H1 (cell line): ENCODE results near the gene PLP2. TPM values are rescaled to one million over a fixed set of nuclear protein-coding genes. Genes with fewer than 3 reads are reported as not detected.

Experiments used
- CTCF ChIA-PET: fragments of 300-600 bp; sonication (Branson Sonifier 250); formaldehyde crosslinking; loops from one replicate; lab custom pipeline; 2021; ENCODE audit not compliant: partially characterized antibody; lab: Charles Lee
- POLR2A ChIA-PET: fragments of 300-600 bp; sonication (Branson Sonifier 250); formaldehyde crosslinking; loops from one replicate; lab custom pipeline; 2021; ENCODE audit warnings: inconsistent platforms; ENCODE audit not compliant: partially characterized antibody; lab: Charles Lee
- DNase-seq, 2 experiments: peaks; one replicate each; pipeline versions ENCODE4 v3.0.0 to v3.0.0-alpha.2; 2010 to 2022; ENCODE audit warnings: low spot score in 2 of 2, low read depth in 1 of 2, mixed read lengths in 1 of 2
- FAIRE-seq: peaks from 2 replicates; lab custom pipeline; 2011; peaks lifted over from hg19 to GRCh38; lab: Jason Lieb, UNC
- H2AFZ ChIP-seq: 2 replicates; pipeline ENCODE4 v1.8.1; 2012; ENCODE audit warnings: low read length, inconsistent platforms
- H2AK5ac ChIP-seq: 2 replicates; pipeline ENCODE4 v1.6.1; 2013; ENCODE audit warnings: low read depth, low read length
- H2BK120ac ChIP-seq: replicated peaks from 2 replicates; pipeline ENCODE3; 2013; ENCODE audit warnings: low read depth, low read length, inconsistent platforms
- H2BK12ac ChIP-seq: 2 replicates; pipeline ENCODE4 v1.6.1; 2013; ENCODE audit warnings: low read depth, low read length
- H2BK15ac ChIP-seq: 2 replicates; pipeline ENCODE4 v1.6.1; 2013; ENCODE audit warnings: low read length
- H2BK20ac ChIP-seq: 2 replicates; pipeline ENCODE4 v1.6.1; 2013; ENCODE audit warnings: low read length
- H2BK5ac ChIP-seq: 2 replicates; pipeline ENCODE4 v1.6.1; 2013; ENCODE audit warnings: low read depth, low read length
- H3K14ac ChIP-seq: 2 replicates; pipeline ENCODE4 v1.6.1; 2013; ENCODE audit warnings: inconsistent platforms; ENCODE audit not compliant: insufficient read length
- H3K18ac ChIP-seq: 2 replicates; pipeline ENCODE4 v1.6.1; 2013; ENCODE audit warnings: low read length; ENCODE audit errors: extremely low read depth
- H3K23ac ChIP-seq: 2 replicates; pipeline ENCODE4 v1.6.1; 2013; ENCODE audit warnings: inconsistent platforms; ENCODE audit not compliant: insufficient read length
- H3K23me2 ChIP-seq: 2 replicates; pipeline ENCODE4 v1.6.1; 2013; ENCODE audit warnings: low read depth, low read length
- H3K27ac ChIP-seq: 2 replicates; pipeline ENCODE4 v1.6.1; 2011; ENCODE audit warnings: low read depth, low read length, inconsistent platforms
- H3K27me3 ChIP-seq, 4 experiments: replicated peaks in 1 of 4; 1 replicate in 1 of 4; 2 replicates in 3 of 4; pipeline versions ENCODE4 v1.6.1 to v1.8.1; 2011 to 2013; ENCODE audit warnings: low read length in 3 of 4, mild to moderate bottlenecking in 3 of 4, inconsistent platforms in 2 of 4, mixed read lengths in 2 of 4, moderate library complexity in 1 of 4; ENCODE audit not compliant: control insufficient read depth in 3 of 4, insufficient read depth in 3 of 4; ENCODE audit errors: extremely low read depth in 1 of 4
- H3K36me3 ChIP-seq, 4 experiments: 2 replicates each; pipeline versions ENCODE4 v1.6.1 to v1.8.1; 2011 to 2013; ENCODE audit warnings: mild to moderate bottlenecking in 4 of 4, low read length in 3 of 4, moderate library complexity in 2 of 4, control low read depth in 1 of 4, inconsistent platforms in 1 of 4; ENCODE audit not compliant: insufficient read depth in 4 of 4, control insufficient read depth in 2 of 4
- H3K4ac ChIP-seq: replicated peaks from 2 replicates; pipeline ENCODE3; 2013; ENCODE audit warnings: low read length, low read depth, mixed read lengths, inconsistent platforms; ENCODE audit not compliant: insufficient read length
- H3K4me1 ChIP-seq, 4 experiments: replicated peaks in 1 of 4; 1 replicate in 1 of 4; 2 replicates in 3 of 4; pipeline versions ENCODE4 v1.6.1 to v1.8.1; 2011 to 2013; ENCODE audit warnings: low read length in 3 of 4, inconsistent platforms in 2 of 4, mixed read lengths in 1 of 4; ENCODE audit not compliant: insufficient read depth in 4 of 4, control insufficient read depth in 3 of 4
- H3K4me2 ChIP-seq, 2 experiments: 2 replicates each; pipeline versions ENCODE4 v1.6.1 to v1.8.1; 2011 to 2013; ENCODE audit warnings: low read depth in 2 of 2, low read length in 2 of 2, control low read depth in 1 of 2, inconsistent platforms in 1 of 2, mild to moderate bottlenecking in 1 of 2; ENCODE audit not compliant: insufficient read depth in 1 of 2
- H3K4me3 ChIP-seq, 4 experiments: fragments of 200-600, 300-600 bp in 1 of 4; sonication (generic), shearing (Covaris generic), sonication (Bioruptor Twin) in 1 of 4; 2 replicates each; pipeline versions ENCODE4 v1.5.1 to v1.8.1; 2011 to 2016; ENCODE audit warnings: low read length in 4 of 4, low read depth in 3 of 4, control low read depth in 2 of 4, inconsistent platforms in 2 of 4, mild to moderate bottlenecking in 2 of 4, mixed read lengths in 1 of 4, moderate library complexity in 1 of 4; ENCODE audit not compliant: insufficient read depth in 2 of 4; ENCODE audit errors: extremely low read depth in 1 of 4
- H3K56ac ChIP-seq: replicated peaks from 2 replicates; pipeline ENCODE3; 2013; ENCODE audit warnings: low read depth, mild to moderate bottlenecking, mixed read lengths, low read length, inconsistent platforms; ENCODE audit not compliant: insufficient read length
- H3K79me1 ChIP-seq: 2 replicates; pipeline ENCODE4 v1.6.1; 2013; ENCODE audit warnings: low read depth, low read length, control low read depth
- H3K79me2 ChIP-seq, 2 experiments: 2 replicates each; pipeline versions ENCODE4 v1.6.1 to v1.8.1; 2012 to 2013; ENCODE audit warnings: low read length in 2 of 2, mild to moderate bottlenecking in 2 of 2, inconsistent platforms in 1 of 2; ENCODE audit not compliant: insufficient read depth in 2 of 2, control insufficient read depth in 1 of 2
- H3K9ac ChIP-seq, 4 experiments: replicated peaks in 1 of 4; 1 replicate in 1 of 4; 2 replicates in 3 of 4; pipeline versions ENCODE4 v1.6.1 to v1.8.1; 2011 to 2013; ENCODE audit warnings: low read depth in 3 of 4, low read length in 3 of 4, control low read depth in 2 of 4, mild to moderate bottlenecking in 2 of 4, moderate library complexity in 2 of 4, inconsistent platforms in 1 of 4; ENCODE audit errors: extremely low read depth in 1 of 4
- H3K9me3 ChIP-seq, 2 experiments: 2 replicates each; pipeline versions ENCODE4 v1.6.1 to v1.8.1; 2012 to 2013; ENCODE audit warnings: mild to moderate bottlenecking in 2 of 2, moderate library complexity in 2 of 2, control low read depth in 1 of 2, inconsistent platforms in 1 of 2, low read depth in 1 of 2, low read length in 1 of 2, mixed read lengths in 1 of 2; ENCODE audit not compliant: insufficient read depth in 2 of 2
- H4K20me1 ChIP-seq, 2 experiments: replicated peaks in 1 of 2; 2 replicates each; pipeline versions ENCODE3 to v1.8.1; 2011 to 2013; ENCODE audit warnings: inconsistent platforms in 2 of 2, low read length in 2 of 2, mild to moderate bottlenecking in 1 of 2; ENCODE audit not compliant: insufficient read depth in 2 of 2, control insufficient read depth in 1 of 2
- H4K5ac ChIP-seq: 2 replicates; pipeline ENCODE4 v1.6.1; 2013; ENCODE audit warnings: low read length, low read depth, mixed read lengths, inconsistent platforms; ENCODE audit not compliant: insufficient read length
- H4K8ac ChIP-seq: 2 replicates; pipeline ENCODE4 v1.8.0; 2013; ENCODE audit warnings: mild to moderate bottlenecking, moderate library complexity, low read length, inconsistent platforms; ENCODE audit not compliant: insufficient read depth; ENCODE audit errors: extremely low read depth
- H4K91ac ChIP-seq: replicated peaks from 2 replicates; pipeline ENCODE3; 2013; ENCODE audit warnings: low read length, mixed read lengths, inconsistent platforms; ENCODE audit not compliant: insufficient read length
- ASH2L ChIP-seq: fragments of 200-600, 300-600 bp; sonication (generic); IDR thresholded peaks from one replicate; pipeline ENCODE4 v1.7.1; 2017; ENCODE audit warnings: low read length
- EP300 ChIP-seq, 2 experiments: IDR thresholded peaks; 1 replicate in 1 of 2; 2 replicates in 1 of 2; pipeline ENCODE4 v1.6.1; 2011 to 2012; ENCODE audit warnings: low read depth in 2 of 2, low read length in 2 of 2, mild to moderate bottlenecking in 2 of 2, borderline replicate concordance in 1 of 2, inconsistent platforms in 1 of 2, moderate library complexity in 1 of 2
- KDM4A ChIP-seq: IDR thresholded peaks from one replicate; pipeline ENCODE4 v1.7.1; 2012; ENCODE audit warnings: low read depth, mild to moderate bottlenecking, moderate library complexity, low read length, inconsistent platforms; ENCODE audit not compliant: severe bottlenecking
- RNF2 ChIP-seq: fragments of 200-900, 300-1000 bp; sonication (generic); IDR thresholded peaks from 2 replicates; pipeline ENCODE4 v1.7.1; 2016; ENCODE audit warnings: borderline replicate concordance, low read depth, mild to moderate bottlenecking, antibody characterized with exemption, low read length; ENCODE audit not compliant: poor library complexity, severe bottlenecking; ENCODE audit errors: missing control alignments
- SIN3A ChIP-seq, 2 experiments: IDR thresholded peaks in 1 of 2; conservative IDR thresholded peaks in 1 of 2; 2 replicates each; pipeline ENCODE4 v1.6.1; 2011 to 2012; ENCODE audit warnings: low read length in 2 of 2, improper control_type of control experiment in 1 of 2, low read depth in 1 of 2, mild to moderate bottlenecking in 1 of 2
- SIX5 ChIP-seq: IDR thresholded peaks from 2 replicates; pipeline ENCODE4 v1.6.1; 2011; ENCODE audit warnings: mild to moderate bottlenecking, low read depth, low read length
- TAF1 ChIP-seq: IDR thresholded peaks from 2 replicates; pipeline ENCODE4 v1.6.1; 2011; ENCODE audit warnings: mild to moderate bottlenecking, low read depth, low read length
- WGBS, 2 experiments: shearing (Covaris generic) in 1 of 2; methylation state at CpG; one replicate each; pipeline versions ENCODE4 v1.1.6 to v1.1.7; 2013 to 2015; ENCODE audit warnings: low lambda C conversion rate in 2 of 2, mixed read lengths in 2 of 2, inconsistent platforms in 1 of 2, low coverage in 1 of 2, missing lambda C conversion rate in 1 of 2; ENCODE audit not compliant: insufficient replicate concordance in 2 of 2, insufficient coverage in 1 of 2, insufficient read length in 1 of 2; ENCODE audit errors: extremely low coverage in 1 of 2, missing lambda C conversion rate in 1 of 2; 5-methylcytosine and 5-hydroxymethylcytosine counted together
- polyA plus RNA-seq, 7 experiments: library from polyadenylated mRNA; depleted of rRNA in 3 of 7; stranded (reverse) in 5 of 7; unstranded in 2 of 7; fragments of >200 nt in 5 of 7; fragments of 200-250 nt in 2 of 7; gene quantifications; 1 replicate in 5 of 7; 2 replicates in 1 of 7; 4 replicates in 1 of 7; pipeline versions ENCODE4 v1.2.1 to v1.2.3, GENCODE V29; 2011 to 2013; ENCODE audit warnings: missing spikeins in 2 of 7, mixed read lengths in 2 of 7
- total RNA-seq: library from RNA; stranded (reverse); fragmentation: NEBNext Ultra II Directional; extraction: Animal tissue kit (Norgen Biotek cat#: 25700); gene quantifications from 2 replicates; pipeline ENCODE4 v1.2.1, GENCODE V29; 2021
- TF ChIP-seq, protein P1 (sequence below), 3 experiments: IDR thresholded peaks; 1 replicate in 2 of 3; 2 replicates in 1 of 3; pipeline versions ENCODE4 v1.5.1 to v1.6.1; 2011; ENCODE audit warnings: low read length in 3 of 3, mild to moderate bottlenecking in 3 of 3, inconsistent platforms in 2 of 3, low read depth in 1 of 3, moderate library complexity in 1 of 3; ENCODE audit not compliant: insufficient read depth in 1 of 3; ENCODE audit errors: control extremely low read depth in 1 of 3
- TF ChIP-seq, protein P2 (sequence below): IDR thresholded peaks from 2 replicates; pipeline ENCODE4 v1.6.1; 2012; ENCODE audit warnings: low read length, inconsistent platforms

PLP2 gene
- total and polyA plus RNA-seq, 2 of the 8 experiments (the other 6 are each of a cell fraction or from before 2014, with no cell fraction given), result 10.3 to 23.4 TPM

DNA sequence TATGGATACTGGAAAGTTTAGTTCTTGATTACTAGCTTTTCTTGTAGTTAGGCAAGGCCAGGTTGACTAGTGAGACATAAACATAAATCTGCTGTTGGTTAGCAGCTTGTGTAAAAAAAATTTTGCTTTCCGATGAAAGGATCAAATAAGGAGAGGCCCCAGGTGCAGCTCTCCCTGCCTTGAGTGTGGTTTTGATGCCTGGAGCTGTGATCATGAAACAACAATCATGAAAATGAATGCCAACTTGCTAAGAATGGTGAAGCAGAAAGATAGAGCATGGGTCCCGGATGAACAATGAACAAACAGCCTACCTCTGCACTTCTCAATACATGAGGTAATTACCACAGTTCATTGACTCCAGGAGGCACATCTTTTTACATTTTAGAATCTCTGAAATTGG lies 42.7 kb downstream of the PLP2 start:
- Histone ChIP-seq H3K23me2 (no peaks in the 10 kb centered on the region), H4K8ac (no peak overlapping the region), H4K5ac (no peak overlapping the region), H3K14ac (no peak overlapping the region), H3K27ac (no peak overlapping the region), H3K4me2 (no peak overlapping the region), H3K27me3 (no peaks in the 10 kb centered on the region), H2AFZ (no peak overlapping the region), H2BK120ac (no peak overlapping the region), H3K4me3 (no peak overlapping the region), H4K91ac (no peak overlapping the region), H2BK15ac (no peak overlapping the region), H3K18ac (no peak overlapping the region), H2AK5ac (no peak overlapping the region), H3K79me2 (no peaks in the 10 kb centered on the region), H3K36me3 (no peaks in the 10 kb centered on the region), H2BK12ac (no peak overlapping the region), H3K9ac (no peak overlapping the region), H3K79me1 (no peaks in the 10 kb centered on the region), H3K4ac (no peak overlapping the region), H4K20me1 (no peaks in the 10 kb centered on the region), H2BK20ac (no peak overlapping the region), H3K9me3 (no peaks in the 10 kb centered on the region), H3K4me1 (peaks cover 0 to 5% (median under 1%) of the 10 kb centered on the region in 4 experiments; a peak in 2 of 7 replicates), H2BK5ac (no peak overlapping the region), H3K56ac (no peak overlapping the region), H3K23ac (no peak overlapping the region)
- FAIRE-seq (no peak), DNase-seq (no peak)
- ChIA-PET POLR2A (interaction anchor here (0.6 kb wide), 1 partner anchor 8 kb away, joined by 3 read pairs; no protein-coding TSS in a partner anchor), CTCF (no interaction called here)
- 92% methylated on average over 2 of the region's 2 CpGs; no CpG with 5 or more reads in 1 of the 2 experiments for WGBS, 2 experiments
- TF ChIP-seq, protein P1, sequence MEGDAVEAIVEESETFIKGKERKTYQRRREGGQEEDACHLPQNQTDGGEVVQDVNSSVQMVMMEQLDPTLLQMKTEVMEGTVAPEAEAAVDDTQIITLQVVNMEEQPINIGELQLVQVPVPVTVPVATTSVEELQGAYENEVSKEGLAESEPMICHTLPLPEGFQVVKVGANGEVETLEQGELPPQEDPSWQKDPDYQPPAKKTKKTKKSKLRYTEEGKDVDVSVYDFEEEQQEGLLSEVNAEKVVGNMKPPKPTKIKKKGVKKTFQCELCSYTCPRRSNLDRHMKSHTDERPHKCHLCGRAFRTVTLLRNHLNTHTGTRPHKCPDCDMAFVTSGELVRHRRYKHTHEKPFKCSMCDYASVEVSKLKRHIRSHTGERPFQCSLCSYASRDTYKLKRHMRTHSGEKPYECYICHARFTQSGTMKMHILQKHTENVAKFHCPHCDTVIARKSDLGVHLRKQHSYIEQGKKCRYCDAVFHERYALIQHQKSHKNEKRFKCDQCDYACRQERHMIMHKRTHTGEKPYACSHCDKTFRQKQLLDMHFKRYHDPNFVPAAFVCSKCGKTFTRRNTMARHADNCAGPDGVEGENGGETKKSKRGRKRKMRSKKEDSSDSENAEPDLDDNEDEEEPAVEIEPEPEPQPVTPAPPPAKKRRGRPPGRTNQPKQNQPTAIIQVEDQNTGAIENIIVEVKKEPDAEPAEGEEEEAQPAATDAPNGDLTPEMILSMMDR (IDR thresholded peaks at IDR 0.05; ENCODE audit: control extremely low read depth in 1 of 3, insufficient read depth in 1 of 3, low read depth in 1 of 3, low read length in 3 of 3), result no peak
- TF ChIP-seq SIN3A (conservative IDR thresholded peaks at IDR 0.05 in 1 of 2, IDR thresholded peaks at IDR 0.05 in 1 of 2; ENCODE audit: low read depth in 1 of 2, low read length in 2 of 2) (no peak), KDM4A (no peak), SIX5 (no peak), ASH2L (no peak), EP300 (IDR thresholded peaks at IDR 0.05; ENCODE audit: borderline replicate concordance in 1 of 2, low read depth in 2 of 2, low read length in 2 of 2) (no peak), RNF2 (no peak), TAF1 (no peak)
- TF ChIP-seq, protein P2, sequence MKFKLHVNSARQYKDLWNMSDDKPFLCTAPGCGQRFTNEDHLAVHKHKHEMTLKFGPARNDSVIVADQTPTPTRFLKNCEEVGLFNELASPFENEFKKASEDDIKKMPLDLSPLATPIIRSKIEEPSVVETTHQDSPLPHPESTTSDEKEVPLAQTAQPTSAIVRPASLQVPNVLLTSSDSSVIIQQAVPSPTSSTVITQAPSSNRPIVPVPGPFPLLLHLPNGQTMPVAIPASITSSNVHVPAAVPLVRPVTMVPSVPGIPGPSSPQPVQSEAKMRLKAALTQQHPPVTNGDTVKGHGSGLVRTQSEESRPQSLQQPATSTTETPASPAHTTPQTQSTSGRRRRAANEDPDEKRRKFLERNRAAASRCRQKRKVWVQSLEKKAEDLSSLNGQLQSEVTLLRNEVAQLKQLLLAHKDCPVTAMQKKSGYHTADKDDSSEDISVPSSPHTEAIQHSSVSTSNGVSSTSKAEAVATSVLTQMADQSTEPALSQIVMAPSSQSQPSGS, result no peak
